ENCODE results near the gene GPR107. TPM values are rescaled to one million over a fixed set of nuclear protein-coding genes. Genes with fewer than 3 reads are reported as not detected.

The GPR107 gene
- total and polyA plus RNA-seq, 2 of the 8 experiments (the other 6 are each of a cell fraction or from before 2014, with no cell fraction given), result 19.3 to 30.7 TPM

- no peak for TF ChIP-seq GTF2F1 (IDR thresholded peaks at IDR 0.05; ENCODE audit: borderline replicate concordance, low read depth, low read length)
- no peak for TF ChIP-seq RNF2 (IDR thresholded peaks at IDR 0.05; ENCODE audit: borderline replicate concordance, low read depth, low read length, missing control alignments, poor library complexity, severe bottlenecking)
- no peak for TF ChIP-seq CEBPB (IDR thresholded peaks at IDR 0.05; ENCODE audit: low read depth, low read length)
- TF ChIP-seq TEAD4 (IDR thresholded peaks at IDR 0.05; ENCODE audit: low read depth, low read length), result no peak
- TF ChIP-seq NRF1 (IDR thresholded peaks at IDR 0.05; ENCODE audit: low read depth, low read length), result no peak
- TF ChIP-seq, protein P1, sequence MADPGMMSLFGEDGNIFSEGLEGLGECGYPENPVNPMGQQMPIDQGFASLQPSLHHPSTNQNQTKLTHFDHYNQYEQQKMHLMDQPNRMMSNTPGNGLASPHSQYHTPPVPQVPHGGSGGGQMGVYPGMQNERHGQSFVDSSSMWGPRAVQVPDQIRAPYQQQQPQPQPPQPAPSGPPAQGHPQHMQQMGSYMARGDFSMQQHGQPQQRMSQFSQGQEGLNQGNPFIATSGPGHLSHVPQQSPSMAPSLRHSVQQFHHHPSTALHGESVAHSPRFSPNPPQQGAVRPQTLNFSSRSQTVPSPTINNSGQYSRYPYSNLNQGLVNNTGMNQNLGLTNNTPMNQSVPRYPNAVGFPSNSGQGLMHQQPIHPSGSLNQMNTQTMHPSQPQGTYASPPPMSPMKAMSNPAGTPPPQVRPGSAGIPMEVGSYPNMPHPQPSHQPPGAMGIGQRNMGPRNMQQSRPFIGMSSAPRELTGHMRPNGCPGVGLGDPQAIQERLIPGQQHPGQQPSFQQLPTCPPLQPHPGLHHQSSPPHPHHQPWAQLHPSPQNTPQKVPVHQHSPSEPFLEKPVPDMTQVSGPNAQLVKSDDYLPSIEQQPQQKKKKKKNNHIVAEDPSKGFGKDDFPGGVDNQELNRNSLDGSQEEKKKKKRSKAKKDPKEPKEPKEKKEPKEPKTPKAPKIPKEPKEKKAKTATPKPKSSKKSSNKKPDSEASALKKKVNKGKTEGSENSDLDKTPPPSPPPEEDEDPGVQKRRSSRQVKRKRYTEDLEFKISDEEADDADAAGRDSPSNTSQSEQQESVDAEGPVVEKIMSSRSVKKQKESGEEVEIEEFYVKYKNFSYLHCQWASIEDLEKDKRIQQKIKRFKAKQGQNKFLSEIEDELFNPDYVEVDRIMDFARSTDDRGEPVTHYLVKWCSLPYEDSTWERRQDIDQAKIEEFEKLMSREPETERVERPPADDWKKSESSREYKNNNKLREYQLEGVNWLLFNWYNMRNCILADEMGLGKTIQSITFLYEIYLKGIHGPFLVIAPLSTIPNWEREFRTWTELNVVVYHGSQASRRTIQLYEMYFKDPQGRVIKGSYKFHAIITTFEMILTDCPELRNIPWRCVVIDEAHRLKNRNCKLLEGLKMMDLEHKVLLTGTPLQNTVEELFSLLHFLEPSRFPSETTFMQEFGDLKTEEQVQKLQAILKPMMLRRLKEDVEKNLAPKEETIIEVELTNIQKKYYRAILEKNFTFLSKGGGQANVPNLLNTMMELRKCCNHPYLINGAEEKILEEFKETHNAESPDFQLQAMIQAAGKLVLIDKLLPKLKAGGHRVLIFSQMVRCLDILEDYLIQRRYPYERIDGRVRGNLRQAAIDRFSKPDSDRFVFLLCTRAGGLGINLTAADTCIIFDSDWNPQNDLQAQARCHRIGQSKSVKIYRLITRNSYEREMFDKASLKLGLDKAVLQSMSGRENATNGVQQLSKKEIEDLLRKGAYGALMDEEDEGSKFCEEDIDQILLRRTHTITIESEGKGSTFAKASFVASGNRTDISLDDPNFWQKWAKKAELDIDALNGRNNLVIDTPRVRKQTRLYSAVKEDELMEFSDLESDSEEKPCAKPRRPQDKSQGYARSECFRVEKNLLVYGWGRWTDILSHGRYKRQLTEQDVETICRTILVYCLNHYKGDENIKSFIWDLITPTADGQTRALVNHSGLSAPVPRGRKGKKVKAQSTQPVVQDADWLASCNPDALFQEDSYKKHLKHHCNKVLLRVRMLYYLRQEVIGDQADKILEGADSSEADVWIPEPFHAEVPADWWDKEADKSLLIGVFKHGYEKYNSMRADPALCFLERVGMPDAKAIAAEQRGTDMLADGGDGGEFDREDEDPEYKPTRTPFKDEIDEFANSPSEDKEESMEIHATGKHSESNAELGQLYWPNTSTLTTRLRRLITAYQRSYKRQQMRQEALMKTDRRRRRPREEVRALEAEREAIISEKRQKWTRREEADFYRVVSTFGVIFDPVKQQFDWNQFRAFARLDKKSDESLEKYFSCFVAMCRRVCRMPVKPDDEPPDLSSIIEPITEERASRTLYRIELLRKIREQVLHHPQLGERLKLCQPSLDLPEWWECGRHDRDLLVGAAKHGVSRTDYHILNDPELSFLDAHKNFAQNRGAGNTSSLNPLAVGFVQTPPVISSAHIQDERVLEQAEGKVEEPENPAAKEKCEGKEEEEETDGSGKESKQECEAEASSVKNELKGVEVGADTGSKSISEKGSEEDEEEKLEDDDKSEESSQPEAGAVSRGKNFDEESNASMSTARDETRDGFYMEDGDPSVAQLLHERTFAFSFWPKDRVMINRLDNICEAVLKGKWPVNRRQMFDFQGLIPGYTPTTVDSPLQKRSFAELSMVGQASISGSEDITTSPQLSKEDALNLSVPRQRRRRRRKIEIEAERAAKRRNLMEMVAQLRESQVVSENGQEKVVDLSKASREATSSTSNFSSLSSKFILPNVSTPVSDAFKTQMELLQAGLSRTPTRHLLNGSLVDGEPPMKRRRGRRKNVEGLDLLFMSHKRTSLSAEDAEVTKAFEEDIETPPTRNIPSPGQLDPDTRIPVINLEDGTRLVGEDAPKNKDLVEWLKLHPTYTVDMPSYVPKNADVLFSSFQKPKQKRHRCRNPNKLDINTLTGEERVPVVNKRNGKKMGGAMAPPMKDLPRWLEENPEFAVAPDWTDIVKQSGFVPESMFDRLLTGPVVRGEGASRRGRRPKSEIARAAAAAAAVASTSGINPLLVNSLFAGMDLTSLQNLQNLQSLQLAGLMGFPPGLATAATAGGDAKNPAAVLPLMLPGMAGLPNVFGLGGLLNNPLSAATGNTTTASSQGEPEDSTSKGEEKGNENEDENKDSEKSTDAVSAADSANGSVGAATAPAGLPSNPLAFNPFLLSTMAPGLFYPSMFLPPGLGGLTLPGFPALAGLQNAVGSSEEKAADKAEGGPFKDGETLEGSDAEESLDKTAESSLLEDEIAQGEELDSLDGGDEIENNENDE (IDR thresholded peaks at IDR 0.05; ENCODE audit: insufficient replicate concordance, low read length), result no peak
Observed at GRCh38 chr9:130020618-130021017, 33.1 kb upstream of the GPR107 start (continued).
